ENCODE results near the gene PFN4. TPM values are rescaled to one million over a fixed set of nuclear protein-coding genes. Genes with fewer than 3 reads are reported as not detected.
A peak's percentile ranks its signal among the peaks of the same experiment; 100 is the strongest.

Gene PFN4
- total and polyA plus RNA-seq, 3 donors from 2014 or later, result 39.8 to 248 (median 62.8) TPM

DNA sequence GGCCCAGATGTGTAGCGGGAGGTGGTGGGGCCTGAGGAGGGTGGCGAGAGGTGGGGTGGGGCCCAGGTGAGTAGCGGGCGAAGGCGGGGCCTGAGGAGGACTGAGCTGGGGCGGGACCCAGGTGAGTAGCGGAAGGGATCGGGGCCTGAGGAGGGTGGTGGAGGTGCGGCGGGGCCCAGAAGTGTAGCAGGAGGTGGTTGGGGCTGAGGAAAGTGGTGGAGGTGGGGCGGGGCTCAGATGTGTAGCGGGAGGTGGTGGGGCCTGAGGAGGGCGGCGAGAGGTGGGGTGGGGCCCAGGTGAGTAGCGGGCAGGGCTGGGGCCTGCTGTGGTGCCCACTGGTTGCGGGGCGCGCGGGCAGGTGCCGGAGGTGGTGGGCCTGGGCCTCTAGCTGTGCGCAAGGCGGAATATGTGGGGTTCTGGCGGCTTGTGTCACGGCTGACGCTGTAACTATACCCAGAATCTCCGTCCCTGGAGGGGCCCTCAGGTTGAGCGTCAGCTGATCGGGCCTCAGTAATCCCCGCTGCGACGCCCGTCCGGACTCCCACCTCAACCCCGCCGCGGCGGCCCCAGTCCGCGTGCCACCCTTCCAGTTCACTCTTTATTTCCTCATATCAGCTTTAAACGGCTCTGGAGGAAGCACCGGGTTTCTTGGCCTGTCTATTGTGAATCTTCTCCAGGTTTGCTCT lies 46.1 kb downstream of the PFN4 start:
- H3K36me3 ChIP-seq (ENCODE audit: low read depth, missing control alignments), result no peaks in the 10 kb centered on the region
- TF ChIP-seq POLR2A (IDR thresholded peaks at IDR 0.05), result no peak
- TF ChIP-seq, protein P1, sequence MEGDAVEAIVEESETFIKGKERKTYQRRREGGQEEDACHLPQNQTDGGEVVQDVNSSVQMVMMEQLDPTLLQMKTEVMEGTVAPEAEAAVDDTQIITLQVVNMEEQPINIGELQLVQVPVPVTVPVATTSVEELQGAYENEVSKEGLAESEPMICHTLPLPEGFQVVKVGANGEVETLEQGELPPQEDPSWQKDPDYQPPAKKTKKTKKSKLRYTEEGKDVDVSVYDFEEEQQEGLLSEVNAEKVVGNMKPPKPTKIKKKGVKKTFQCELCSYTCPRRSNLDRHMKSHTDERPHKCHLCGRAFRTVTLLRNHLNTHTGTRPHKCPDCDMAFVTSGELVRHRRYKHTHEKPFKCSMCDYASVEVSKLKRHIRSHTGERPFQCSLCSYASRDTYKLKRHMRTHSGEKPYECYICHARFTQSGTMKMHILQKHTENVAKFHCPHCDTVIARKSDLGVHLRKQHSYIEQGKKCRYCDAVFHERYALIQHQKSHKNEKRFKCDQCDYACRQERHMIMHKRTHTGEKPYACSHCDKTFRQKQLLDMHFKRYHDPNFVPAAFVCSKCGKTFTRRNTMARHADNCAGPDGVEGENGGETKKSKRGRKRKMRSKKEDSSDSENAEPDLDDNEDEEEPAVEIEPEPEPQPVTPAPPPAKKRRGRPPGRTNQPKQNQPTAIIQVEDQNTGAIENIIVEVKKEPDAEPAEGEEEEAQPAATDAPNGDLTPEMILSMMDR (IDR thresholded peaks at IDR 0.05), result no peak
- no peak for DNase-seq
- intact Hi-C loops (cut with DNase I; ENCODE audit: low total_unique reads), result loop anchor here (5.0 kb wide), 1 partner anchor 150 kb away; the partner anchor contains the start of gene ATAD2B
- no peaks in the 10 kb centered on the region for H3K27me3 ChIP-seq
- H3K27ac ChIP-seq, result peak overlapping the region; percentile 92 to 94
- WGBS, 2 donors, result 1% methylated on average over 29 to 41 of the region's 41 CpGs
- H3K9me3 ChIP-seq, result no peaks in the 10 kb centered on the region
- peak overlapping the region; percentile 77 to 78 for H3K4me3 ChIP-seq
- peaks cover 11% of the 10 kb centered on the region for H3K4me1 ChIP-seq

- intact Hi-C loops (cut with DNase I; ENCODE audit: low total_unique reads), result loop anchor here (5.0 kb wide), 1 partner anchor 149 kb away; the partner anchor contains the start of gene ATAD2B
- TF ChIP-seq, protein P1 (IDR thresholded peaks at IDR 0.05), result peak in 2 of 3 experiments; percentile 20 to 27
- TF ChIP-seq POLR2A (IDR thresholded peaks at IDR 0.05), result no peak
- 0 to 1% methylated on average over 48 to 62 of the region's 64 CpGs for WGBS, 2 donors
- peak; percentile 99 for DNase-seq
- H3K9me3 ChIP-seq, result no peaks in the 10 kb centered on the region
- peak within 1 kb of the TSS; percentile 77 to 78 for H3K4me3 ChIP-seq
- H3K4me1 ChIP-seq, result peaks cover 11% of the 10 kb centered on the region
- peak within 1 kb of the TSS; percentile 92 to 94 for H3K27ac ChIP-seq
- H3K27me3 ChIP-seq, result no peaks in the 10 kb centered on the region
- no peaks in the 10 kb centered on the region for H3K36me3 ChIP-seq (ENCODE audit: low read depth, missing control alignments)
Observed at GRCh38 chr2:24075915-24076848, 47.0 kb downstream of the PFN4 start, which contains the start of gene SF3B6. TSS of gene SF3B6 (minus strand) at chr2:24076326. CDS start at chr2:24076229, 97 bp downstream.

- peaks cover 11% of the 10 kb centered on the region for H3K4me1 ChIP-seq
- H3K4me3 ChIP-seq, result peak overlapping the region in 1 of 2 donors; percentile 78
- 43 to 56% methylated on average over 5 of the region's 5 CpGs for WGBS, 2 donors
- intact Hi-C loops (cut with DNase I; ENCODE audit: low total_unique reads), result loop anchor here (5.0 kb wide), 1 partner anchor 148 kb away; the partner anchor contains the start of gene ATAD2B
- H3K27me3 ChIP-seq, result no peaks in the 10 kb centered on the region
- no peaks in the 10 kb centered on the region for H3K36me3 ChIP-seq (ENCODE audit: low read depth, missing control alignments)
- TF ChIP-seq, protein P1 (IDR thresholded peaks at IDR 0.05), result no peak
- TF ChIP-seq POLR2A (IDR thresholded peaks at IDR 0.05), result no peak
- no peaks in the 10 kb centered on the region for H3K9me3 ChIP-seq
- H3K27ac ChIP-seq, result no peak overlapping the region
- DNase-seq, result no peak
Observed at GRCh38 chr2:24075259-24075658, 47.9 kb downstream of the PFN4 start.

GRCh38 chr2:24073816-24074215 lies 49.3 kb downstream of the PFN4 start:
- WGBS, 2 donors, result 89 to 96% methylated on average over 6 of the region's 6 CpGs
- TF ChIP-seq, protein P1 (IDR thresholded peaks at IDR 0.05), result no peak
- TF ChIP-seq POLR2A (IDR thresholded peaks at IDR 0.05), result no peak
- Histone ChIP-seq H3K9me3 (no peaks in the 10 kb centered on the region), H3K4me3 (no peak overlapping the region), H3K27ac (no peak overlapping the region), H3K27me3 (no peaks in the 10 kb centered on the region), H3K4me1 (peaks cover 11% of the 10 kb centered on the region), H3K36me3 (ENCODE audit: low read depth, missing control alignments) (no peaks in the 10 kb centered on the region)
- DNase-seq, result no peak
- intact Hi-C loops (cut with DNase I; ENCODE audit: low total_unique reads), result no loop called here
